Stimulated activated CD8-positive, alpha-beta memory T cell treated with anti-CD3 and anti-CD28 coated beads, Interleukin-12 subunit alpha, Interleukin-12 subunit beta, amount 100 ng/mL, for 4 hours (primary cell): Measurements from ENCODE around the gene ELFN2.

Source experiments
- DNase-seq: peaks from one replicate; pipeline ENCODE4 v3.0.0-alpha.2; 2020; ENCODE audit warnings: low read depth

Gene ELFN2

GRCh38 chr22:37455896-37456295 is 28.6 kb upstream of the ELFN2 start:
- no peak for DNase-seq

DNA sequence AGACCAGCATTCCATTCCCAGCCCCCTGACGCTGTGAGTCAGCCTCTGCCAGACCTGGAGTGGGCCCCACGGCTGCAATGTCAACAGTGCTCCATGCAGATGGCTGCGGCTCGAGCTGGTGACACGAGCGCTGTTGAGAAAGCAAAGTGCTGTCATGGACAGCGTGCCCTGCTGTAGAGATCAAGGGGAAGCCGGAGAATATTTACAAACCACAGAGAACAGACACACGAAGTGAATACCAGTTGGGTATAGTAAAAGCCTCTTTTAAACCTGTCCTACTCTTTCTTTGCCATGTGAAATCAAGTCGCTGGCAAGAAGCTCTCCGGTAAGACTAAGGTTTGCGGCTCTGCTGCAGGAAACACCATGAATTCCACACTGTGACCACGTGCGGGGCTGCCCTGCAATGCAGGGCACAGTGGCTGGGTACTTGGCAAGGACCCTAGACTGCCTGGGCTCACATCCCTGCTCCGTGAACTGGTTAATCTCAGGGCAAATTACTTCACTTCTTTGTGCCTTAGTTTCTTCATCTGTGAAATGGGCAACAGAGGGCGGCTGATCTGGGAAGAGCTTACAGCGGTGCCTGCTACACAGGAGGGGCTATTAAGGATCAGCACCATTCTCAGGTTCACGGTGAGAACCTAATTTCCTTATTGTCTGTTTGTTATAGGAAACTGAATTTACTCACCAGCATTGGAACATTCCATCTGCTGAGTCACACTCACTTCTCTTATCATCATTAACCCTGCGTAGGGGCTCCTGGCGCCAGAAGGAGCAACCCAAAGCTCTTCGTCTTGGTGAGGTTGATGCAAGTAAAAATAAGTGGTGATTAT is 27.8 kb upstream of the ELFN2 start:
- DNase-seq, result no peak

DNA sequence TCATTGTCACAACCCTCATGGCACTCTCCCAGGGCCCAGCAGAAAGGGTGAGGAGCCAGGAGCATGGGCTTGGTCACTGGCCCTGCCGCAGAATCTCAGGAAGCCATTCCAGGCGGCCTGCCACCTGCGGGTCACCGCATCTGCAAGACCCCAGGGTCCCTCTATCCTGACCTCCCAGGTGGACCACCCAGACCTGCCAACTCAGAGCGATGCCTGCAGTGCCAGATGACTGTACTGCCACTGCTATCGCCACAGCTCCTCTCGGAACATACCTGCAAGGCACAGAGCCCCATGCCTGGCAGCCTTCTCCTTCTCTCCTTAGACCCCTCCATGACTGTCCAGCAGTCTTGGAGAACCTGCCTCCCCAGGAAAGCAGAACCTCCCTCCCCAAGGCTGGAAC is 26.4 kb upstream of the ELFN2 start:
- no peak for DNase-seq

- DNase-seq, result no peak
These were observed 23.9 kb upstream of the ELFN2 start for GRCh38 chr22:37451218-37451617.

DNA sequence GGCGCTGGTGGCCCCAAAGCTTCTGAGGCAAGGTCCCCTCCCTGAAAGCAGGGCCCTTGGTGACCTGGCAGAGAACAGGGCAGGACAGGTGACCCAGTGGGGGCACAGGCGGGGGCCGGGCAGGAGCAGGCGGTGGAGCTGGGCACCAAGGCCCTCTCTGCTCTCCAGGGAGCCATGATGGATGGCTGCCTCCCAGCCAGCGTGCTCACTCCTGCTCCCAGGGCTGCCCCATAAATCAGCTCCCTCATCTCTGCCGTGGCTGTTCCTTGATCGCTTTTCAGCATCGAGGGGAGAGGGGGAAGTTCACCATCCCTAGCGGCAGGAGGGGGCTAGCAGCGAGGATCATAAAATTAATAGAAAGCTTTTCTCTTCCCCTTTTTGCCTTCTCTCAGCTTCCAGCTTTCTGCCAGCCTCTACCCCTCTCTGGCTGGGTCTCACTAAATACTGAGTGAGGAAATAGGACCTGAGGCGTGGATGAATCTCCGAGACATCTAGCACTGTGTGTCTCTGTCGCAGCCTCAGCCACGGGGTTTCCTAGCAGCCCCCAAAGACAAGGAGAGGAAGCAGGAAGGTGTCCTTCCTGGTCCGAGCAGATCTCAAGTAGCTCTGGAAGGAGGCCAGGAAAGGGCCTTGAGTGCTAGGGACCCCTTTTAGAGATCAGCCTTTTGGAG is 22.2 kb upstream of the ELFN2 start:
- no peak for DNase-seq

DNA sequence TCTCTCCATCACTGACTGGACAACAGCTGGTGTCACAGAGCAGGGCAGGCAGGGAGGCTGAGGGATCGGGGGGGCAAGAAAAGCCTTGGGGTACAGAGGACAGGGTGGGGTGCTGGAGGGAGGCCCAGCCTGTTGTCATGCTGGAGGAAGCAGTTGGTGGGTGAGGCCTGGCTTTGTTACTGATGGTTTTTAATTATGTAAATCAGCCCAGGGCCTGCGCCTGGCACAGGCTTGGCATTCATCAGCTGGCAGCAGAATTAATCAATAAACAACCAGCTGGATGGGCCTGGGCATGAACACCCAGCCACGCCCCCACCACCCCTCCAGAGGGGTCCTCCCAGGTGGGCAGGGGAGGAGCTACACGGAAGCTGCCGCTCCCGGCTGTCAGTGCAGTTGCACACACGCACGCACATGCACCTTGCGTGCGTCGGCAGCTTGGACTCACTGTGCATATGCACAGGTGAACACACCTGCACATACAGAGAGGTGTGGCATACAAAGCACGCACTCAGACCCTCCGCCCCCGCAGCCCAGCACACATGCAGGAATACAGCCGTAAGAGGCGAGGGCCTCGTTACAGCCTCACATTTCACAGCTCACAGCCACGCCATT is 21.3 kb upstream of the ELFN2 start:
- DNase-seq, result no peak

DNA sequence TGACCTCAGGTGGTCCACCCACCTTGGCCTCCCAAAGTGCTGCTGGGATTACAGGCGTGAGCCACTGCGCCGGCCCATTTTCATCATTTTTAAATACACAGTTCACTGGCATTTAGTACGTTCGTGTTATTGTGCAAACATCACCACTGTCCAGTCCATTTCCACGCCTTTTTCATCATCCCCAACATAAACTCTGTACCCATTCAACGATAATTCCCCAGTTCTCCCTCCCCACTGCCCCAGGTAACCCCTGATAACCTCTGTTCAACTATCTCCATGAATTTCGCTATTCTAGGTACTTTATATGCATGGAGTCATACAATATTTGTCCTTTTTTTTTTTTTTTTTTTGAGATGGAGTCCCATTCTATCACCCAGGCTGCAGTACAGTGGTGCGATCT is 18.2 kb upstream of the ELFN2 start:
- no peak for DNase-seq

DNA sequence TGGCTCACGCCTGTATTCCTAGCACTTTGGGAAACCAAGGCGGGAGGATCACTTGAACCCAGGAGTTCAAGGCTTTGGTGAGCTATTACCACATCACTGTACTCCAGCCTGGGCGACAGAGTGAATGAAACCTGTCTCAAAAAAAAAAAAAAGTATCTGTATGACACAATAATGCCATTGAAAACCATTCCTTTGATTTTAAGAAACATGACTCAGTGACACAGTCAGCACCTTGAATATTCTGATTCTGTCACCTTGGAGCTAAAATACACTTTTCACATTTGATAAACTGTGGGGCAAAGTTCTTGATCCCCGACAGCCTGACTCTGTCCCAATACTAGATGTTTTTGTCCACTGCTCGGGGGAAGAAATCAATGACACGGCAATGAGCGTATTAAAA is 16.7 kb upstream of the ELFN2 start:
- no peak for DNase-seq

GRCh38 chr22:37443086-37443485 is 15.8 kb upstream of the ELFN2 start:
- no peak for DNase-seq

DNA sequence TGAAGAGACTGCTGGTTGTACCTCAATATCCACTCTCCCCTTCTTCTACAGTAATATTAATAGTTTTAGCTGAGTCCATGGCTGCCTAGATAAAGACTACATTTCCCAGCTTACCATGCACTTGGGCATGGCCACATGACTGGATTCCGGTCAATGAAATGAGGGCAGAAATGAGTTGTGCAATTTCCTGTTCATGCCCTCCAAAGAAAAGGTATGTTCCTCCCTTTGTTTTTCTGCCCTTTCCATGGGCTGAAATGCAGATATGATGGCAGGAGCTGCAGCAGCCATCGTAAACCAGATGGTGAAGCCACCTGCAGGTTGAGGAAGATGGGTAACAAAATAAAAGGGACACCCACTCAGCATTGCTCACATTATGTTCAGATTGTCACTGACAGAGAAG is 15.3 kb upstream of the ELFN2 start:
- no peak for DNase-seq

- no peak for DNase-seq
These were observed 14.9 kb upstream of the ELFN2 start for GRCh38 chr22:37442135-37442534.

DNA sequence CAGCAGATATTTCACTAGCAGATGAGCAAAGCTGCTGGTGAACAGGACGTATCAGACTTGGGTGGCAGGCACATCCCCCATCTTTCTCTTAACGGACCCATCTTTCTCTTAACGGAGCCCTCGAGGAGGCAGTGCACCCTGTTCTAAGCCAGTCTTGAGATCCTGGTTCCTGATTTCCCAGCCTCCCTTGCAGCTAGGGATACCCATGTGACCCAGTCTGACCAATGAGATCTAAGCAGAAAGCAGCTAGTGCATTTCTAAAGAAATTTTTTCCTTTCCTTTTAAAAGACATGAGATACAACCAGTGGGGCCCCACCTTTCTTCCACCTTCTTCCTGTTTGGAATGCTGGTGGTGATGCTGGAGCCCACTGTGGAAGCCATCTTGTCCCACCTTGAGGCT is 13.6 kb upstream of the ELFN2 start:
- DNase-seq, result no peak

GRCh38 chr22:37439347-37439746 is 12.1 kb upstream of the ELFN2 start:
- DNase-seq, result no peak

GRCh38 chr22:37435970-37436603 is 8.8 kb upstream of the ELFN2 start:
- DNase-seq, result no peak

DNA sequence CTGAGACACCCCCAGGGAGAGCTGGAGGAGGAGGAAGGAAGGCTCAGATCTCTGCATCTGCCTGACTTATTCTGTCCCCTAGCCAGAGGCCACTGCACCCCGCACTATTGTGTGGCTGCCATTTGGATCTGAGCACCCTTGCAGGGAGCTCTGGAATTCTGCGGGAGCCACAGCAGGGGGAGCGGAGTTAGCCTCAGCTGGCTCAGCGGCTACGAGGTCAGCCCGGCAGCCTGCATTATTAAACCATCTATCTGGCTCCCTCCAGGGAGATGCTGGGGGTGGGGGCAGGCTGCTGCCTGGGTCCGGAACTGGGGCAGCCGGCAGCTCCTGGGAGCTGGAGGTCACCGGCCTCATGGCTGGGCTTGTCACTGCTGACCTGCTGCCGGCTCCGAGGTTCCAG is 6.5 kb upstream of the ELFN2 start:
- DNase-seq, result no peak

DNA sequence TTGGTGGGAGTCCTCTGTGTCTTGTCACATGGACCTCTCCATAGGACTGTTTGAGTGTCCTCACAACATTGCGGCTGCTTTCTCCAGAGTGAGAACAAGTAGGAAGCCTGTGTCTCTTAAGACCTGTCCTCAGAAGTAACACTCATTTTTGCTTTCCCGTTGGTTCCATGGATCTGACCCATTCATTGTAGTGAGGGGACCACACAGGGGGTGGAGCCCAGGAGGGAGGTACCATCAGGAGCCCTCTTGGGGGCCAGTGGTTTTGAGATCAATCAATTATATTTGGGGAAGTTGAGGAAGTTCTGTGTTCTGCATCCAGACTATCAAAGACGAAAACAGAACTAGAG is 5.4 kb upstream of the ELFN2 start:
- no peak for DNase-seq

DNA sequence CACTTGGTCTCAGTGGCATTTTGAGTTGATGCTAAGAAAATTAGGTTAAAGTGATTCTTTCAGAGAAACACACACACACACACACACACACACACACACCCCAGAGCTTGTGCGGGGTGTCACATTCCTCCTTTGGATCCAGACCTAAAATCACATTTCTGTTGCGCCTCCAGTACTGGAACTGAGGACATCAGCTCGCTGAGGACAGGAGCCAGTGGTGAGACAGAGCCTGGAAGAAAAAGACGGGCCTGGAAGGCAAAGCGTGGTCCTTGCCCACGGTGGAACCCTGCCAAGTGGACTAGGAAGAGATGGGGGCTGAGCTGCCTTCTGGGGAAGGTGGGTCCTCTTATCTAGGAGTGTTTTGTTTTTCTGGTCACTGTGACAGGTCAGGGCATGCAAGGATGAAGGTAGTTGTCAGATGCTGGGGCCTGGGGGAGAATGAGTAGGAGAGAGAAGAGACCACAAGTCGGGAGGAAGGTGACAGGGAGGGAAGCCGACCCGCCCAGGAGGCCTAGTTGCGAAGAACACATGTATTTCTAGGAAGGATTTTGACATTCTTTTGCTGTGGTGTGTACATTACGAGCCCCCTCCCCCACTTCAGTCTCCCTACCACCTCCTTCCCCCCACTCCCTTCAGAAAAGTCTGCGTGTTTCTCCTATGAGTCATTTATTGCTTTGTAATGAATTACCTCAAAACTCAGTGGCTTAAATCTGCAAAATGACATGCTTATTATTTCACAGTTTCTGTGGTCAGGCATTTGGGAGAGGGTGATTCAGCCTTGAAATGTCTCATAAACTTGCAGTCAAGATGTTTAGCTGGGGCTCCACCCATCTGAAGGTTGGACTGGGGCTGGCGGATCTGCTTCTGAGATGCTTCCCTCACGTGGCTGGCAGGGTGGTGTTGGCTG is 4.8 kb upstream of the ELFN2 start:
- DNase-seq, result no peak

GRCh38 chr22:37431366-37431765 is 4.1 kb upstream of the ELFN2 start:
- DNase-seq, result no peak

DNA sequence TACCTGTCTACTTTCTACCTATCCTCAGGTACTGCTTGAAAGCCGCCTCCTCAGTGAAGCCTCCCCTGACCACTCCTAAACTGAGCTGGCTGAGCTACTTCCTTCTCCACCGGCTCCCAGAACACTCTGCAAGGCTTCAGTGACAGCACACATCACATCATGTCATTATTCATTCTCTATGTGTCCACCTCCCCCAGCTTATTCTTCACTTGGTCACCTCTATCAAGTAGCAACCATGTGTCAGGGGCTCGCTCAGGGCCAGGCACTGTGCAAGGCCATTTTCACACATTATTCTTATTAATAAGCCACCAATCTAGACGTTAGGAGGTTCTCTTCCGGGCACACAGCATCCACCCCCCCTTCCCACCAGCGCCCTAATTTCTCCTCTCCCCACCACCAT is 3.7 kb upstream of the ELFN2 start:
- no peak for DNase-seq

DNA sequence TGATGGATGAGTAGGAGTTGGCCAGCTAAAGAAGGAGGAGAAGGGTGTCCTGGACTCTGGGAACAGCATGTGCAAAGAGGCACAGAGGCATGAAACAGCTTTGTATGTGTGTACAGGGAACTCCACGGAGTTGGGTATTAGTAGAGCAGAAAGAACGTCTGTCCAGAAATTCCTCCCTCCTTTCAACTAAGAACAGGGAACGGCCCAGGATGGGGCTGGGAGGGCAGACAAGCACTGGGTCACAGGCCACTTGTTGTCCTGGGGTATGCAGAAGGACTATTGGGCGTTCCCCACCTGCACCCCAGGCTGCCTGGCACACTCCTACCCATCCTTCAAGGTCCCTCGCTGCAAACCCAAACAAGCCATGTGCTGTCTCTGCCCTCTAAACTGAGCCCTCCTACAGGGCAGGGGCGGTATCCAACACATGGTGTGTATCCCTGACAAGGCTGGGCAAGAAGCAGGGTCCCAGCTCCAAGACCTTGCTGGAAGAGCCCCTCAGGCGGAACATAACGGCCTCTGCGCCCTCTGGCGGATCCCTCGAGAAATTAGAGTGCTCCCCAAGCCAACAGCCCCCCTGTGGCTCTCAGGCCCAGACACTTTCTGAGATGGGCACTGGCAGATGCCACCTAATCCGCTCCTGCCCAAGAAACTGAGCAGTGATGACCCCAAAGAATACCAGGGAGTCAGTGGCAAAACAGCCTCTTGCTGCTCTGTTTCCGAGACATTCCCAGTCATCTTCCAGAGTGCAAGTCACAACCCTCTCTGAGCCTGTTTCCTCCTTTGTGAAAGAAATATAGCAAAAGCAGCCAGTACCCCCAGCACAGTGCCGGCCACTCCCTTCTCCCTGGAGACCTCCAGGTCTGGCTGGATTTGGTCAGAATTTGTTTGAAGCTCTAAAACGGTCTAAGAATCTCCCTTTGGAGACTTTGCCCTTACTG is 1.6 kb upstream of the ELFN2 start:
- DNase-seq, result peak; percentile 31
